ENCODE results near the gene PDE9A.

Gene PDE9A

DNA sequence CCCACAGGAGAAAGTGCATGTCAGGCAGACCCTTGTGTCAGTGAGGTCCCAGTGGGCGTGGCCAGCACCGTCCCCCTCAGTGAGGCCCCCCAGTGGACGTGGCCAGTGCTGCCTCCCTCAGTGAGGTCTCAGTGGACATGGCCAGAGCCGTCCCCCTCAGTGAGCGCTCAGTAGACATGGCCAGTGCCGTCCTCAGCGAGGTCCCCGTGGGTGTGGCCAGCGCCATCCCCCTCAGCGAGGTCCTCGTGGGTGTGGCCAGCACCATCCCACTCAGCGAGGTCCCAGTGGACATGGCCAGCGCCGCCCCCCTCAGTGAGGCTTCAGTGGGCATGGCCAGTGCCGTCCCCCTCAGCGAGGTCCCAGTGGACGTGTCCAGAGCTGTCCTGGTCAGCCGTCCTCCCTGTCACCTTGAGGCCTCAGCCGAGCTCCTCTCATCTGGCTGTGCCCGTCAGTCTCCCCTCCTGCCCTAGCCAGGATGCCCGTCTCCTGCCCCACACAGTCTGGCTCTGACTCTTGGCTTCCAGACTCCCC is 35.5 kb downstream of the PDE9A start:
- H3K27ac ChIP-seq (ENCODE audit: low read length): no peak overlapping the region
- DNase-seq (ENCODE audit: low read depth, low spot score): no peak
- H3K36me3 ChIP-seq (ENCODE audit: control insufficient read depth, insufficient read depth, low read length): peaks cover 28% of the 10 kb centered on the region; the same call in 1 of the 2 replicates
- no CpG with 5 or more reads among the region's 21 CpGs for WGBS (ENCODE audit: insufficient coverage, insufficient read length)
- no peaks in the 10 kb centered on the region for H3K4me1 ChIP-seq (ENCODE audit: control insufficient read depth, insufficient read depth, low read length)
- no peak overlapping the region for H3K4me3 ChIP-seq (ENCODE audit: low read length)
- H3K27me3 ChIP-seq (ENCODE audit: control insufficient read depth, insufficient read depth, low read length): no peaks in the 10 kb centered on the region
- H3K9me3 ChIP-seq (ENCODE audit: control insufficient read depth, insufficient read depth, low read length): no peaks in the 10 kb centered on the region

DNA sequence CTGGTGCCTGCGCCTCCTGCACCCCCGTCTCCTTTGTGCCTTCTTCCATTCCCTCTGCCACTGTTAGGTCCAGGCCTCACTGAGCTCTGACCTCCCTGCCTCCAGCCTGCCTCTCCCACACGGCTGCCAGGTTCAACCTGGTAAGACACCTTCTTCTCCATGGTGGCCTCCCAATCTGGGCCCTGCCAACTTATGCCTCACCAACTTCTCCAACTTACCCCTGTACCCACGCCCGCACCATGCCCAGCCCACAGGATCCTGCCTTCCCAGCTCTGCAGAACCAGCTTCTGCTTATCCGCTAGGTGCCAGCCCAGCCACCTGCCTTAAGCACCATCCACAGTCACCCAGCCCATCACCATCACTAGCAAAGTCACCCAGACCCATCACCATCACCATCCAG is 37.2 kb downstream of the PDE9A start:
- Histone ChIP-seq H3K9me3 (ENCODE audit: control insufficient read depth, insufficient read depth, low read length) (no peaks in the 10 kb centered on the region), H3K36me3 (ENCODE audit: control insufficient read depth, insufficient read depth, low read length) (peaks cover 28% of the 10 kb centered on the region; the same call in 1 of the 2 replicates), H3K27ac (ENCODE audit: low read length) (no peak overlapping the region), H3K27me3 (ENCODE audit: control insufficient read depth, insufficient read depth, low read length) (no peaks in the 10 kb centered on the region), H3K4me1 (ENCODE audit: control insufficient read depth, insufficient read depth, low read length) (no peaks in the 10 kb centered on the region), H3K4me3 (ENCODE audit: low read length) (no peak overlapping the region)
- WGBS (ENCODE audit: insufficient coverage, insufficient read length): no CpG with 5 or more reads among the region's 6 CpGs
- no peak for DNase-seq (ENCODE audit: low read depth, low spot score)

DNA sequence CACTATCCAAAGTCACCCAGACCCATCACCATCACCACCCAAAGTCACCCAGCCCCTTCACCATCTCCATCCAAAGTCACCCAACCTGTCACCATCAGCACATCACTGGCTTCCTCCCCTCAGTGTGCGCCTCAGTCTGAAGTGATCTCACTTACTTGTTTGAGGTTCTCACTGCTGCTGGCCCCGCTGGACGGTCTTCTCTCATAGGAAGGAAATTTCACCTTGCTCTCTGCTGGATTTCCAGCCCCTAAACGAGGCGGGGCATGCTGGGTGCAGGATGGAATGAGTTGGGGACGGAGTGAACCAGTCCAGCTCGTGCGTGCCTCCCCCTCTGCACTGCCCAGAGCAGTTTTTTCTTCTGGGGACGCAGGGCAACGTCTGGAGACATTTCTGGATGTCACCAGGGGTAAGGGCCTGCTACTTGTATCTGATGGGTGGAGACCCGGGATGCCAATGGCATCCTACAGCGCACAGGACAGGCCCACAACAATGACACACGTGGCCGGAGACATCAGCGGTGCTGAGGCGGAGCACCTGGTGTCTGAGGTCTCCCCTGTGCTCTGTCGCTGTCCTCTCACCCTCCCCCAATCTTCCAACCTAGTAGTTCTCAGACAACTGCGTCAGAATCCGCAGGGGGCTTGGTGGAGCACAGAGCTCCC is 38.6 kb downstream of the PDE9A start:
- DNase-seq (ENCODE audit: low read depth, low spot score): no peak
- Histone ChIP-seq H3K4me1 (ENCODE audit: control insufficient read depth, insufficient read depth, low read length) (no peaks in the 10 kb centered on the region; the same call in 1 of the 2 replicates), H3K4me3 (ENCODE audit: low read length) (no peak overlapping the region), H3K36me3 (ENCODE audit: control insufficient read depth, insufficient read depth, low read length) (peaks cover 23% of the 10 kb centered on the region; the same call in 1 of the 2 replicates), H3K27ac (ENCODE audit: low read length) (no peak overlapping the region), H3K27me3 (ENCODE audit: control insufficient read depth, insufficient read depth, low read length) (no peaks in the 10 kb centered on the region), H3K9me3 (ENCODE audit: control insufficient read depth, insufficient read depth, low read length) (no peaks in the 10 kb centered on the region)
- WGBS (ENCODE audit: insufficient coverage, insufficient read length): no CpG with 5 or more reads among the region's 19 CpGs

GRCh38 chr21:42692688-42693087 is 39.3 kb downstream of the PDE9A start:
- Histone ChIP-seq H3K36me3 (ENCODE audit: control insufficient read depth, insufficient read depth, low read length) (peaks cover 22% of the 10 kb centered on the region; the same call in 1 of the 2 replicates), H3K27me3 (ENCODE audit: control insufficient read depth, insufficient read depth, low read length) (no peaks in the 10 kb centered on the region)
- WGBS (ENCODE audit: insufficient coverage, insufficient read length): no CpG with 5 or more reads among the region's 24 CpGs

DNA sequence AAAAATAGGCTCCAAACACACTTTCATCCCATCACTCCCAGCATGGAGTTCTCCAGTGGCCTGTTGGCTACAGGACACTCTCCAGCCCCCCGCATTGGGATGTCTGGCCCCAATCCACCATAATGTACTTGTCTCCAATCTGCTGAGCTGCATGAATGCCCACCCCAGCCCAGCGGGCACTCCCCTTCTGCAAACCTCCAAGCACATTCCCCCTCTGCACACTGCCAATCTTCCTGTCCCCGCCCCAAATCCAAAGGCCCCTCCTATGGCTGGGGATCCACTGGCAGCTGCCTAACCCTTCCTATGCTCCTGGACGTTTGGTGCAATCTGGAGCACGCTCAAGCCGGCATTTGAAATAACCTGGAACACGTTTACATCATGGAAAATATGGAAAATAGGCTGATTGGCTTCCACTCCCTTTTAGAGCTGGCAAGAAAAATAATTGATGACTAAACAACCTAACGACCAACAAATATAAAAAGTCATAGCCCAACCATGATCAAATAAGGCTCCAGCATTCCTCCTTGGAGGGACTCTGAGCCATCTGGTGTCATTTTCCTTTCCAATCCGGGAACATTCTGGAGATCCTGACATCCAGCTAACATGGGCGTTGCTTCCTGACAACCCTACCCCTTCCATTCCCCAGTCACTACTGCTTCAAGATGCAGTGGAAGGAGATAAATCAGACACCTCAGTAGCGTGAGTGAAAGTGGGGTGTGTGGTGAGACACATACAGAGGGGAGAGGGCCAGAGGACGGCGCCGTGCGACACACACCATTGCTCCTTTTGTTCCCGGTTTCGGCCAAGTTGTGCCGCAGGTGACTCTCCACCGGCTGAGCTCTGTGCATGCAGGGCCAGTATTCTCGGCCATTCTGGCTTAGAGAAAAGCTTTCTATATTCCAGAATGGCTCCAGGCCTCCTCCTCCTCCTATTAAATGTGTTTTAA is 41.6 kb downstream of the PDE9A start:
- no peaks in the 10 kb centered on the region; the same call in 1 of the 2 replicates for H3K4me1 ChIP-seq (ENCODE audit: control insufficient read depth, insufficient read depth, low read length)
- peaks cover 15% of the 10 kb centered on the region; the same call in 1 of the 2 replicates for H3K36me3 ChIP-seq (ENCODE audit: control insufficient read depth, insufficient read depth, low read length)
- DNase-seq (ENCODE audit: low read depth, low spot score): no peak
- H3K9me3 ChIP-seq (ENCODE audit: control insufficient read depth, insufficient read depth, low read length): no peaks in the 10 kb centered on the region
- no peaks in the 10 kb centered on the region for H3K27me3 ChIP-seq (ENCODE audit: control insufficient read depth, insufficient read depth, low read length)
- H3K4me3 ChIP-seq (ENCODE audit: low read length): no peak overlapping the region
- no peak overlapping the region for H3K27ac ChIP-seq (ENCODE audit: low read length)
- no CpG with 5 or more reads among the region's 20 CpGs for WGBS (ENCODE audit: insufficient coverage, insufficient read length)

More at GRCh38 chr21:42692688-42693087, 39.3 kb downstream of the PDE9A start:
- DNase-seq (ENCODE audit: low read depth, low spot score): no peak
- Histone ChIP-seq H3K9me3 (ENCODE audit: control insufficient read depth, insufficient read depth, low read length) (no peaks in the 10 kb centered on the region), H3K4me3 (ENCODE audit: low read length) (no peak overlapping the region), H3K4me1 (ENCODE audit: control insufficient read depth, insufficient read depth, low read length) (no peaks in the 10 kb centered on the region; the same call in 1 of the 2 replicates), H3K27ac (ENCODE audit: low read length) (no peak overlapping the region)

- Histone ChIP-seq H3K4me3 (ENCODE audit: low read length) (no peak overlapping the region), H3K27ac (ENCODE audit: low read length) (no peak overlapping the region), H3K4me1 (ENCODE audit: control insufficient read depth, insufficient read depth, low read length) (no peaks in the 10 kb centered on the region; the same call in 1 of the 2 replicates), H3K36me3 (ENCODE audit: control insufficient read depth, insufficient read depth, low read length) (peaks cover 11% of the 10 kb centered on the region), H3K9me3 (ENCODE audit: control insufficient read depth, insufficient read depth, low read length) (no peaks in the 10 kb centered on the region), H3K27me3 (ENCODE audit: control insufficient read depth, insufficient read depth, low read length) (no peaks in the 10 kb centered on the region)
- no CpG with 5 or more reads among the region's 9 CpGs for WGBS (ENCODE audit: insufficient coverage, insufficient read length)
- DNase-seq (ENCODE audit: low read depth, low spot score): no peak
Observed at GRCh38 chr21:42695697-42696380, 42.4 kb downstream of the PDE9A start.

DNA sequence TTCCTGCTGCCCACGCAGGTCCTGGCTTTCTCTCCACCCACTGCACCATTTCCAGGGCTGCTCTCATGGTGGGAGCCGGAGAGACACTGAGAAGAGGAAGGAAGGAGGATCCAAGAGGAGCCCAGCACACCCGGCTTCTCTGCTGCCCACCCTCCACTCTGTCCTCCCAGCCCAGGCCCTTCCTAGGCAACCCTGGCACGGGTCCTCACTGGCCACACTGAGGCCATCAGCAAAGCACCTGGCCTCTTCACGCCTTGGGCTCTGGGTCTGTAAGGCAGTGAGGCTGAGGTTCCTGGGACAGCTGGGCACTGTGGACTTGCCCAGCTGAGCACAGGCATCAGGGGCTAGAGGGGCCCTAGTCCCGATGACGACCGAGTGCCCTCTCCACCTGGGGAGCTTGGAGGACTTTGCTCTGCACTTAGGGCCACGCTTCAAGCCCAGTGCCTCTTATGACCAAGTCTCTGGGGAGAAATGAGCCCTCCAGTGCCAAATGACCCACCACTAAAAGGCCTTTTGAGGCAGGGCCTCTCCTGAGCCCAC is 43.1 kb downstream of the PDE9A start:
- DNase-seq (ENCODE audit: low read depth, low spot score): no peak
- no peaks in the 10 kb centered on the region for H3K27me3 ChIP-seq (ENCODE audit: control insufficient read depth, insufficient read depth, low read length)
- WGBS (ENCODE audit: insufficient coverage, insufficient read length): no CpG with 5 or more reads among the region's 9 CpGs

GRCh38 chr21:42698733-42699132 is 45.3 kb downstream of the PDE9A start:
- no CpG with 5 or more reads among the region's 9 CpGs for WGBS (ENCODE audit: insufficient coverage, insufficient read length)
- no peaks in the 10 kb centered on the region for H3K27me3 ChIP-seq (ENCODE audit: control insufficient read depth, insufficient read depth, low read length)
- H3K4me3 ChIP-seq (ENCODE audit: low read length): no peak overlapping the region
- H3K27ac ChIP-seq (ENCODE audit: low read length): no peak overlapping the region
- no peaks in the 10 kb centered on the region for H3K9me3 ChIP-seq (ENCODE audit: control insufficient read depth, insufficient read depth, low read length)
- H3K36me3 ChIP-seq (ENCODE audit: control insufficient read depth, insufficient read depth, low read length): peaks cover 8% of the 10 kb centered on the region
- H3K4me1 ChIP-seq (ENCODE audit: control insufficient read depth, insufficient read depth, low read length): no peaks in the 10 kb centered on the region; the same call in 1 of the 2 replicates
- DNase-seq (ENCODE audit: low read depth, low spot score): no peak

More for the DNA sequence above, 43.1 kb downstream of the PDE9A start:
- Histone ChIP-seq H3K4me1 (ENCODE audit: control insufficient read depth, insufficient read depth, low read length) (no peaks in the 10 kb centered on the region; the same call in 1 of the 2 replicates), H3K27ac (ENCODE audit: low read length) (no peak overlapping the region), H3K36me3 (ENCODE audit: control insufficient read depth, insufficient read depth, low read length) (peaks cover 11% of the 10 kb centered on the region), H3K9me3 (ENCODE audit: control insufficient read depth, insufficient read depth, low read length) (no peaks in the 10 kb centered on the region), H3K4me3 (ENCODE audit: low read length) (no peak overlapping the region)

DNA sequence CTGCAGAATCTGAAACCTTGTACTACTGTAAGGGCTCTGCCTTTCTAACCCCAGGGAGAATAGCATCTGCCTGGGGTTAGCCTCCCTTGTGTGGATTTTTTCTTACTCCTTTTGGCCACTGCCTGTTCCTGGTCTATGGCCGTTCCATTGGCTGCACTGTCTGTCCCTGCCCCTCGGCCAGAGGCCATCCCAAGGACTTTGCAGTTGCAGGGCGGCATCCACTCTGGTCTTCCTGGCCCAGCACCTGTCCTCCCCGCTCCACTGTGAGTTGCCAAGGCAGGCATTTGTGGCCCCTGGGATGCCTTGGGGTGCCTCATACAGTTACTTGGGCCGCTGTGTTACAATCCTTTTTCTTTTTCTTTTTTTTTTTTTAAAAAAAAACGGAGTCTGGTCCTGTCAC is 45.8 kb downstream of the PDE9A start:
- WGBS (ENCODE audit: insufficient coverage, insufficient read length): no CpG with 5 or more reads among the region's 6 CpGs
- peaks cover 11% of the 10 kb centered on the region for H3K36me3 ChIP-seq (ENCODE audit: control insufficient read depth, insufficient read depth, low read length)
- H3K4me3 ChIP-seq (ENCODE audit: low read length): no peak overlapping the region
- H3K4me1 ChIP-seq (ENCODE audit: control insufficient read depth, insufficient read depth, low read length): no peaks in the 10 kb centered on the region; the same call in 1 of the 2 replicates
- no peaks in the 10 kb centered on the region for H3K27me3 ChIP-seq (ENCODE audit: control insufficient read depth, insufficient read depth, low read length)
- DNase-seq (ENCODE audit: low read depth, low spot score): no peak
- no peaks in the 10 kb centered on the region for H3K9me3 ChIP-seq (ENCODE audit: control insufficient read depth, insufficient read depth, low read length)
- H3K27ac ChIP-seq (ENCODE audit: low read length): no peak overlapping the region

Data from iPS DF 6.9 (cell line).